ENCODE data around the gene CPZ. TPM values are rescaled to one million over a fixed set of nuclear protein-coding genes. Genes with fewer than 3 reads are reported as not detected.
A peak's percentile ranks its signal among the peaks of the same experiment; 100 is the strongest.

CPZ gene
- total and polyA plus RNA-seq, 2 of the 4 experiments (the other 2 are of a cell fraction), result 0.90 to 10.3 TPM

DNA sequence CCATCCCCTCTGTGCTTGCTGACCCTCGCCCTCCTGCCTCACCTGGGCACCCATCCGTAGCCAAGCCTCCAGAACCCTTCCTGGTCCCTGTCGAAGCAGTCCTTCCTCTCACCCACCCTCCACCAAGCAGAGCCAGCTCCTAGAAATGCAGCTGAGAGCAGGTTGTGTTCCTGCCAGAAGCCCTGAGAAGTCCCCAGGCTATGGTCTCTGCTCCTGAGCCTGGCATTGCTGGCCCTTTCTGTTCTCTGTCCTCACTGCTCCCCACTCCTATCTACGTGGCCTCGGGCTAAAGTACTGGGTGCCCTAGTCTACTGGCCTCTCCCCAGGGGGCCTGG, 2.1 kb upstream of the CPZ start:
- H2AFZ ChIP-seq (replicated peaks; ENCODE audit: low read length, poor library complexity), result no peak overlapping the region
- no peaks in the 10 kb centered on the region for H3K9me3 ChIP-seq (ENCODE audit: control insufficient read depth, insufficient read depth, low read length)
- peaks cover 59% of the 10 kb centered on the region for H3K27me3 ChIP-seq (ENCODE audit: control insufficient read depth, insufficient read depth, low read length)
- H2BK15ac ChIP-seq (ENCODE audit: low read depth, low read length), result no peak overlapping the region
- no peak overlapping the region for H3K14ac ChIP-seq (replicated peaks; ENCODE audit: low read depth, low read length)
- H3K9ac ChIP-seq (ENCODE audit: low read depth, low read length), result no peak overlapping the region
- DNase-seq, result no peak
- no peak overlapping the region for H3K27ac ChIP-seq (ENCODE audit: insufficient read depth, low read length)
- H3K18ac ChIP-seq (ENCODE audit: low read depth, low read length), result no peak overlapping the region; the same call in 1 of the 2 replicates
- peaks cover 8% of the 10 kb centered on the region for H4K20me1 ChIP-seq (ENCODE audit: insufficient read depth, low read length)
- intact Hi-C loops (cut with micrococcal nuclease), result no loop called here
- H2BK5ac ChIP-seq (ENCODE audit: low read depth, low read length, poor library complexity, severe bottlenecking), result no peak overlapping the region
- WGBS, 2 experiments (ENCODE audit: extremely low coverage in 2 of 2, insufficient read length in 1 of 2), result 68% methylated on average over 4 of the region's 5 CpGs; no CpG with 5 or more reads in 1 of the 2 experiments
- in situ Hi-C loops (cut with MboI; ENCODE audit: low sequenced_read_pairs), result loop anchor here (5.0 kb wide), 1 partner anchor 128 kb away; no protein-coding TSS in a partner anchor
- H3K4me1 ChIP-seq (ENCODE audit: control insufficient read depth, insufficient read depth, low read length), result peaks cover 9% of the 10 kb centered on the region; the same call in 1 of the 2 replicates
- no peak overlapping the region for H2AK5ac ChIP-seq (ENCODE audit: low read depth, low read length)
- no peaks in the 10 kb centered on the region for H3K79me1 ChIP-seq (ENCODE audit: low read depth in 1 of 2, low read length in 2 of 2)
- H3K4ac ChIP-seq (ENCODE audit: low read depth, low read length), result no peak overlapping the region
- no peak overlapping the region for H2BK20ac ChIP-seq (ENCODE audit: low read depth, low read length)
- H2AK9ac ChIP-seq (replicated peaks; ENCODE audit: low read depth, low read length, poor library complexity), result peak overlapping the region; percentile 34
- H2BK120ac ChIP-seq (ENCODE audit: low read depth, low read length), result no peak overlapping the region
- CTCF ChIA-PET, result interaction anchor here (0.6 to 0.9 kb wide), 4 partner anchors 18 to 121 kb away, joined by 3 read pairs; no protein-coding TSS in a partner anchor
- BruUV-seq (replicated peaks), result no TSS peak
- H3K4me3 ChIP-seq (ENCODE audit: insufficient read depth, low read depth, low read length), result no peak overlapping the region
- H4K91ac ChIP-seq (ENCODE audit: insufficient read depth, low read depth, low read length), result no peak overlapping the region
- H4K8ac ChIP-seq (ENCODE audit: low read depth in 2 of 2, low read length in 2 of 2), result no peak overlapping the region
- POLR2A ChIA-PET (ENCODE audit: unreplicated experiment), result no interaction called here
- TF ChIP-seq RFX5 (IDR thresholded peaks at IDR 0.05; ENCODE audit: low read depth, low read length), result no peak
- H3K56ac ChIP-seq (ENCODE audit: extremely low read depth, insufficient read depth, low read length), result no peak overlapping the region
- no peaks in the 10 kb centered on the region for H3K9me1 ChIP-seq (ENCODE audit: insufficient read depth, low read length)
- no peak overlapping the region for H4K5ac ChIP-seq (ENCODE audit: low read depth, low read length)
- no peak for ATAC-seq (ENCODE audit: low read depth)
- dilution Hi-C loops (cut with HindIII; ENCODE audit: low sequenced_read_pairs, unreplicated experiment), result no loop called here
- no peak overlapping the region for H3K4me2 ChIP-seq (ENCODE audit: low read depth, low read length)
- no peaks in the 10 kb centered on the region for H3K36me3 ChIP-seq (ENCODE audit: control insufficient read depth, insufficient read depth, low read length)
- no peak overlapping the region for H3K23ac ChIP-seq (ENCODE audit: low read depth, low read length)
